Transverse colon (tissue), 3 donors: Measurements from ENCODE around the gene CSTB.

ENCODE experiments used
- CTCF ChIP-seq, 5 experiments: fragments of 200-600 bp in 3 of 5; fragments of 450-650 bp in 2 of 5; sonication (generic) in 3 of 5; IDR thresholded peaks; 1 replicate in 2 of 5; 2 replicates in 3 of 5; pipeline ENCODE4 v1.5.1; 2016 to 2017; ENCODE audit warnings: antibody characterized with exemption in 5 of 5, inconsistent platforms in 3 of 5, mild to moderate bottlenecking in 2 of 5, moderate library complexity in 1 of 5
- EP300 ChIP-seq: sonication (generic); formaldehyde crosslinking; IDR thresholded peaks from one replicate; pipeline ENCODE4 v1.6.1; 2017; ENCODE audit warnings: antibody characterized with exemption, low read depth
- POLR2A ChIP-seq: fragments of 450-650 bp; IDR thresholded peaks from one replicate; pipeline ENCODE4 v1.6.1; 2016; ENCODE audit warnings: antibody characterized with exemption, mild to moderate bottlenecking, moderate library complexity

- TF ChIP-seq POLR2A (no peak), CTCF (IDR thresholded peaks at IDR 0.05) (no peak), EP300 (no peak)
These were observed 5.9 kb downstream of the CSTB start for GRCh38 chr21:43770066-43770655.
